GM19099 (cell line): ENCODE measurements around the gene EN2.

Experiments used
- POLR2A ChIP-seq: IDR thresholded peaks from 3 replicates; pipeline ENCODE4 v1.6.1; 2011; ENCODE audit warnings: low read depth; ENCODE audit not compliant: insufficient read length; ENCODE audit errors: extremely low read depth

Gene EN2

DNA sequence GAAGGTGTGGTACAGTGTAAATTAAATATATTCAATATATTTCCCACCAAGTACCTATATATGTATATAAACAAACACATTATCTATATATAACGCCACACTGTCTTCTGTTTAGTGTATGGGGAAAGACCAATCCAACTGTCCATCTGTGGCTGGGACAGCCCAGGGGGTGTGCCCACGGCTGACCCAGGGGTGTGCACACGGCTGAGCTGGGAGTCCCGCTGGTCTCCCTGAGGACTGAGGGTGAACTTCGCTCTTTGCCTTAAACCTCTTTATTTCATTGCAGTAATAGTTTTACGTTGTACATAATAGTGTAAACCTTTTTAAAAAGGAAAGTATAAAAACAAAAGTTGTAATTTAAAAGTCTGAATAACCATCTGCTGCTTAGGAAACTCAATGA lies 6.3 kb downstream of the EN2 start:
- TF ChIP-seq POLR2A = no peak

DNA sequence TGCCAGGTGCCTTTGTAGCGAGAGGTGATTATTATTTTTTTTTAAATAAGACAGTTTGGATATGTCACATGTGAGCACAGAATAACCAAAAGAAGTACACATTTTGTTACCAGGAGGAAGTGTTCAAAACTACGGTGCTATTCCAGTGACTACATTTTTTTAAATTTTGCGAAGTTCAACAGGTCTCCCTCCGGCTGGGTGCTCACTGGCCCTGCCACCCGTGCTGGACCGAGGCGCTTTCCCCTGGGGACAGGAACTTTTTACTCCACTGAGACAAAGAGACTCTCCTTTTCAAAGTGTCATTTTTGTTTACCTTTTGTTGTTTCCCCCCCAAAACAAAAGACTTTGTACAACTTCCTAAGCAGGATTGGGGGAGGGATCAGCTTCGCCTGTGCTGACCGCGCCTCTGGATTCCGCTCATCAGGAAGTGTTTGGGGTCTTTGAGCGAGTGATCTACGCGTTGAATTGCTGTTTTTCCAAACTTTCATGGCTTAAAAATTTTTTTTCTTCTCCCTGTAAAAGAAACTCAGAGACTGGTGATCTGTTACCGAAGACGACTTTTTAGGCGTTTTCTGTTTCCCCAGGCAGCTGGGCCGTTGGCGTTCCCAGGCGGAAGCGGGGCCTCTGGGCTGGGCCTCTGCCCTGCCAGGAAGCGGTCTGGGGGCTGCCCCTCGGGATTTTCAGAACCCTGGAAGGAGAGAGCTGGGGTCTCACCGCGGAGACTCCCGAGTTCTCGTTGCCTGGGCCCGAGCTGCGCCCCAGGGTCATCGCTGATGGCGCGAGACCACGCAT lies 7.2 kb downstream of the EN2 start:
- TF ChIP-seq POLR2A = no peak

DNA sequence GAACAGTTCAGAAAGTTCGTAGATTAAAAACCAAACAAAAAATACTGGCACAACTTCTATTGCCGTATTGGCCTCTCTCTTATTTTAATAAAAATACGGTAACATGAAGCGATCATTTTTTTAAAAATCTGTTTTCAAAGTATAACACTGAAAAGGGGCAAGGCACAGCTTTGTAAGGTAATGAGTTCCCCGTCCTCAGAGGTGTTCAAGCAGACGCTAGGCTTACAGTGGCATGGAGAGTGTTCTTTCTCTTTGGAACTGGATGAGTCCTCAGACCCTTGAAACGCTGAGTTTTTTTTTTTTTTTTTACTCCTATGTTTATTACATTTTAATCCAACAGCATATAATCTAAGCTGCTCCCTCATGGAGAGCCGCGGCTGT lies 7.8 kb downstream of the EN2 start:
- TF ChIP-seq POLR2A = no peak

DNA sequence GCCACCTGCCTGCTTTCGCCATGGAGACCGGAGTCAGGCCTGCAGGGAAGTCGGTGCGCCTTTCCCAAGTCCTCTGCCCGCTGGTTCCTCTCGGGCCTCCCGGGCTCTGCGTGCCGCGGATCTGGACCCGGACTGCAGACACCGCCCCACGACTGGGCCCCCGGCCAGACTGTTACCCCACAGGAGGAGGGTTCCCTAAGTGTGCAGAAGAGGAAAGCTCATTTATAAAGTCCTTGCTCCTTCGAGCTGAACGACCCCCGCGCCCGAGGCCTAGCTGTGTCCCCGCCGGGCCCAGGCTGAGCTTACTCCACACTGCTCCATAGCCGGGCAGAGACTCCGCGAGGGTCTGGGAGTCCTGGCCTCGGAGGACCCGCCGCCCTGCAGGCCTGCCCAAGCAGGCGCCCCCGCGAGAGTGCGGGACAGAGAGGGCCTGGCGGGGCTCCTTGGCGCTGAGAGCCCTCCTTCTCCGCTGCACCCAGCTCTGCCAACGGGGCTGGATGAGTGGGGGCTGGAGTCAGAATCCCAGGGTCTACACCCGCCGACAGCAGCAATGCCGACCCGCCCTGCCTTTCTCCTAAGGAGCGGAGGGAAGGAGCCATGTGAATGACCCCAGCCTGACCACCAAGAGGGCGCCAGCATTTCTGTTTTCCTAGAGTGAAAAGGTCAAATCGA lies 8.3 kb downstream of the EN2 start:
- TF ChIP-seq POLR2A = no peak

DNA sequence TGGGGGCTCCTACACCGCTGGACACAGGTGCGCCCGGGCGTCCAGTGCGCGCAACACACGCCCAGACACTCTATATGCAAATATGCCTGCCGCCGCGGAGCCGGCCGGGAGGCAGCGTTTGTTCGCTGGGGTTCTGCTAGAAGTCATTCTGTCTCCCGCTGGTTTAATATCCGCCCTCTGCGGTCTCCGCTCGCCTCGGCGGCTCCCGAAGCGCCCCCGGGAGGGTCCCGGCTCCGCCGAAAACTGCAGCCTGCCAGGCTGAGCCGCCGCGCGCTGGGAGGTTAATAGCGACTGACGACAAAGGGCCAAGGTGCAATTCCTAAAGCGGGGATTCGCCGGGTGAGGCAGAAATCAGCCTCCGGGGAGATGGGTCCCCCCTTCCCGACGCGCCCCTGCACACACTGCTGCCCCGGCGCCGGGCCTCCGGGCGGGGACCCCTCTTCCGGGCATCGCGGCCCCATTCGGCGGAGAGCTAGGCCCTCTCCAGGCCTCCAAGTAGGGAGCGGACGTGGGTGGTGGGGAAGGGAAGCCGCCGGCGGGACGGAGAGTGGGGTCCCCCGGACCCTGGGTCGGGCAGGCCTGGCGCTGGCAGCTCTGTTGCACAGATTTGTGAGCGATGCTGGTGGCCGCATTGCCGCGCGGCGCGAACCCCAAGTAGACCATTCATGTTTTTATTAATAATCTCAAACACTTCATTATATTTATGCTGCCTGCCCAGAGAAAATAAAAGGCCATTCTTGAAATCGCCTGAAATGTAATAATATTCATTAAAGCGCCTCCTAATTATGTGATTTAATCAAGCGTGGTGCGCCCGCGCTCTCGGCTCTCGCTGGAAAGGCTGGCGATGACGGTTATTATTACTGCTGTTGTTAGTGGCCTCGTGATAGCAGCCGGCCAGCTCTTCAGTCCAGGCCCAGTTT lies 9.1 kb downstream of the EN2 start:
- TF ChIP-seq POLR2A = no peak

DNA sequence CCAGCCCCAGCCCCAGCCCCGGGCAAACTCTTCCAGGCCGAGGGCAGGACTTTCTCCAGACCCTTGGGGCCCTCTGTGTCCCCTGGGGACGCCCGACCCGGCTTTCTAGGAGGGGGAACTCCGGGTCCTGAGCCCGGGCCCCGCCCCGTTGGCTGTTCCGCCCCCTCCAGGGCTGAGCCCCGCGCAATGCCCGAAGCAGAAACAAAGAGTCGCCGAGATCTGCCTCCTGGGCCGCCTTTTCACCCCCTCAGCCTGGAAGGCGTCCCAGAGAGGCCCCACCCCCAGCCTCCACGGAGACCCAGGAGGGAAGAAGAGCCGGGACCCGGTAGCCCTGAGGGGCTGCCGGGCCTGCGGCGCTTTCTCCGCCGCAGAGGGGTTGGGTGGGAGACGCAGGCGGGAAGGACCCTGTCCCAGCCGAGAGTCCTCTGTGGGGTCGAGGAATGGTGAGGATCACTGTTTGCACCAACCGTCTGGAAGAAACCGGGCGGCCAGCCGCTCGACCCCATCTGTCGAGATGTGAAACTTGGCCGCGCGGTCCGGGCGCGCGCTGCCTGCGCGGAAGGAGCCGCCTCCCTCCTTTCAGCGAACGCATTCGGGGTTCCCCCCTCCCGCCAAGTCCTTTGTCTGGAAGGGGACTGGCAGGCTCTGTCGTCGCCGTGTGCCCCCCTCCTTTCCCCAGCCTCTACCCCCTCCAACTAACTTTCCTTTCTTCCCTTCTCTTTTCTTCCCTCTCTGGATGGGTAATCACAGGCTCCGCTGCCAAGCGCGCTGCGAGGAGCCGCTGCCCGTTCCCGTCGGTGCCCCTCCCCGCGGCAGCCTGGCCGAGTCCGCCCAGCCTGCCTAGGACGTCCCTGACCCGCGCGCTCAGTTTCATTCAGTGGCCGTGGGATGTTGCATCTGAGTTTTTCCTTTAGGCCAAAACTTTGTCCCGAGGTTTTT lies 10.2 kb downstream of the EN2 start:
- no peak for TF ChIP-seq POLR2A

DNA sequence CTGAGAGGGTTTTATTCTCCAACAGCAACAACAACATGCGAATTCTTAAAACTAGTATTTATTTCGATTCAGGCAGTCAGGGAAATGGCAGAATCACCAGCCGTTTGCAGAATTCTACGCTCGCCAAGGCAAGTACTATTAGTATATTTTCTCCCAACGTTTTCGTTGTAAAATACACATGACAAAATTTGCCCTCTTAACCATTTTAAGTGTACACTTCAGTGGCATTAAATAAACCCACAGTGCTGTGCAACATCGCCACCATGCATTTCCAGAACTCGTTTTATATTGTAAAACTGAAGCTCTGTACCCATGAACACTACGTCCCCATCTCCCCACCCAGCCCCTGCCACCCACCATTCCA lies 10.8 kb downstream of the EN2 start:
- no peak for TF ChIP-seq POLR2A

DNA sequence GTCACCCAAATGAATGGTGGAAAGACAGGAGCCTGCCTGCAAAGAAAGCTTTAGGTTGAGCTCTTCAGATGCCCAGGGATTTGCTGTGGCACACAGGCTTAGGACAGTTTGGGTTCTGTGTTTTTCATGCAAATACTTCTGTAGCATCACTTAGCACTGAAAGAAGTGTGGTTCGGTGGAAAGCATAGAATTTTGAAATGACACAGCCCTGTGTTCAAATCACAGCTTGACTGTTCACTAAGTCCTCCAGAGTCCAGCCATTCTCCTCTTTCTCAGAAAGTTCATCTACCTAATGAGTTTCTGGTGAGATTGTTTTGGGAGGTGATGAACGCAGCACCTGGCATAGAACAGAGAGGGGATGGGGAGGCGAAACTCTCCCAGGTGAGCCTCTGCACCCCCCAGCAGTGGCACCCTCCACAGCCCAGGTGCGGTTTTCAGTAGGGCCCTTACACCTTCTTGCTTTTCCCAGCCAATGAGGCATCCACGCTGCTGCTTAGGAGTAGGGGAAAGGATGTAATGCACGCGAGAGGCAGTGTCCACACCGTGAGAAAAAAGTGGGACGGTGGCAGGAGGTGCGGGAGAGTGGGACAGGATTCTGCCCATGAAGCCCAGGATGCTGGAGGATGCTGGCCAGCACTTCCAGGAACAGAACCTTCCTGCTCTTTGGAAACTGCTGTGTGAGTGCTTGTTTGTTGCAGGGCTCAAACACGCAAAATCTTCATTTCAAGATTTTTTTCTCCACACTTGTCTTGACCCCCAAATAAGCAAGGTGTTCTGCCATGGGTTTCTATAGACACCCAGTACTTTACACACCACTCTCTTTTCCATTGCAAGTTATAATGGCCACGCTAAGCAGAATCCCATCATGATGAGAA lies 11.6 kb downstream of the EN2 start:
- TF ChIP-seq POLR2A = no peak

DNA sequence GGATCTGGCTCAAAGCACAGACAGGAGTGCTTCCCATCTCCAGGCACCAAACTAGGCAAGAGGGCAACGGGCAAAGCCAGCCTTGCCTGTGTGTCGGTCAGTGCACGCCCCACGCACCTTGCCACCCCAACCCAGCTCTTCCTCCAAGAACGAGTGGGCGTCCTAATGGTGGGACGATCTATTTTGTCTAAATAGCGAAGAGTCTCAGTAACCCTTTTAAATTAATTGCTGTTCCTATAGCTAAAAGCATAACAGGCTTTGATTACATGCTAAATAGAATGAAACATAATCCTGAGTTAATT lies 12.2 kb downstream of the EN2 start:
- no peak for TF ChIP-seq POLR2A

DNA sequence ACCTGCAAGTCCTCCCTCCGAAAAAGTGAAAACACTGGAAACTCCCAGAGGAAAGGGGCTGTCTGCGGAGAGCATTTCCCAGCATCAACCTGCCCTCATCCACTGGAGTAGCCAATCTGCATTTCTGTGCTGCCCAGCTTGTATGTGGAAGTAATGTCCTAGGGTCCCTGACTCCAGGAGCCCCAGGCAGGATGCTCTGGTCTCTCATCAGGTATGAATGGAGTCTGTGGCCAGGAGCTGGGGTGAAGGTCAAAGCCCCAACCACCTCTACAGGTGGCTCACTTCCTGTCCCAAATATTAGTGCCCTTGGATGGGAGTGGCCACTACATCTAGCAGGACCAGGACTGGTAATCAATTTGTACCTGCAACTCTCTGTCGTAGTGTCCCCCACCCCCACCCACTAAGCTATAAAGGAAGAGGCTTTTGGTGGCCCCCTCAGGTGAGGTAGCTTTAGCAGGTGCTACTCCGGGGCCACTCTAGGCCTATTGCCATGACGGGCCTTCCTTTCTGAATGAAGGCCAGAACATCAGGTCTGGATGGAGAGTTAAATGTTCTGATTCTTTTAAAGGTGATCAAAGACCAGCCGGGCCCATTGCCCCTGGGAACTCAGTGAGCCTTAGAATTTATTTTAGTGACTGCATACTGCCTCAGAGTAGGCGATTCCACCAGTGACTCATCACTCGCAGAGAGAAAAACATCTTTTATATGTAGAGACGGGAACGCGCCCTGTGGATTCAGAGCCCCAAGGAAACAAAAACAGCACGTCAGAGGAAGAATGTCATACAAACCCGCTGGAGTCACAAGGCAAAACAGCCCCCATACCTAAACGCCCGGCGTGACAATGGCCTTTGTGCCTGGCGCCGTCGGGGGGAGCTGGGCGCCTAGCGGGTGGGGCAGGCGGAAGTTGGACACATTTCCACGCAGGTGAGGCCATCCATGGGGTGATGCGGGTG lies 13.0 kb downstream of the EN2 start:
- TF ChIP-seq POLR2A = no peak

DNA sequence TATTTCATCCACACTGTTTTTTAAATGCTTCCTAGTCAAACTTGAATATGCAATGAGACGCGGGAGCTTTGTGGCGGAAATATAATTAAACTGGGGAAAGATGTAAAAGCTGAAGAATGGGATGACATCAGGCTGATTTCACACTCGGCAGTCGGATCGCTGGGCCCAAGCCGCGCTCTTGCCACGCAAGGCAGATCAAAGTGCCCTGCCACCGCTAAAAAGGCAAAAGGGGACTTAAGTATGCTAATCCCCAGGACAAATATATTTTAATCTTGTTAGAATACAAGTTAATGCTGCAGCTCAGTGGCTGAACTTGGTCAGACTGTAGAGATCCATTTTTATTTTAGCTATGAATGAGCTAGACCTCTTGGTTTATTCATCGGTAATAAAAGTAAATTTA lies 13.8 kb downstream of the EN2 start:
- no peak for TF ChIP-seq POLR2A

DNA sequence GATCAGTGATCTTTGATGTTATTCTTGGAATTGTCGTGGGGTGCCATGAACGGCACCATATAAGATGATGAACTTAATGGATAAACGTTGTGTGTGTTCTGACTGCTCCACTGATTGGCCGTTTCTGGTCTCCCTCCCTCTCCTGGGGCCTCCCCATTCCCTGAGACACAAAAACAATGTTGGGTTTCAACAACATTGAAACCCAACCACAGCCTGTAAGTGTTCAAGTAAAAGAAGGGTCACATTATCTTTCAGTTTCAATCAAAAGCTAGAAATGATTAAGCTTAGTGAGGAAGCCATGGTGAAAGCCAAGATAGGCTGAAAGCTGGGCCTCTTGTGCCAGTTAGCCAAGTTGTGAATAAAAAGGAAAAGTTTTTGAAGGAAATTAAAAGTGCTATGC lies 19.5 kb downstream of the EN2 start:
- no peak for TF ChIP-seq POLR2A

DNA sequence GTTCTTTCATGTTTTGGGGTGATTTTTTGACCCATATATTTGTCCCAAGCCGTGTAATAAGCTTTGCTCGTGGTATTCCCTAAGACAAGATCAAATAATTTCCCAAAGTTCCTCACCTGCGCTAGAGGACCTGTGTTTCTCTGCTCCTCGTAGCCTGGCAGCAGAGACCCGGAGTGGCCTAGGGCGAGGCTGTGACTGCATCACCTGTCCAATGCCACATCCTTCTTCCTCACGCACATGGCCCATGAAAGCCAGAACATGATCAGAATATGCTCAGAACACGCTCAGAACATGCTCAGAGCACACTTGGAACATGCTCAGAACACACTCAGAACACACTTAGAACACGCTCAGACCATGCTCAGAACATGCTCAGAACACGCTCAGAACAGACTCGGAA lies 23.8 kb downstream of the EN2 start:
- no peak for TF ChIP-seq POLR2A
